T follicular helper cell (primary cell): ENCODE results near the gene SLC7A6.

ENCODE experiments used
- DNase-seq: peaks from one replicate; pipeline ENCODE4 v3.0.0-alpha.2; 2020; ENCODE audit warnings: low read depth

SLC7A6 gene

DNA sequence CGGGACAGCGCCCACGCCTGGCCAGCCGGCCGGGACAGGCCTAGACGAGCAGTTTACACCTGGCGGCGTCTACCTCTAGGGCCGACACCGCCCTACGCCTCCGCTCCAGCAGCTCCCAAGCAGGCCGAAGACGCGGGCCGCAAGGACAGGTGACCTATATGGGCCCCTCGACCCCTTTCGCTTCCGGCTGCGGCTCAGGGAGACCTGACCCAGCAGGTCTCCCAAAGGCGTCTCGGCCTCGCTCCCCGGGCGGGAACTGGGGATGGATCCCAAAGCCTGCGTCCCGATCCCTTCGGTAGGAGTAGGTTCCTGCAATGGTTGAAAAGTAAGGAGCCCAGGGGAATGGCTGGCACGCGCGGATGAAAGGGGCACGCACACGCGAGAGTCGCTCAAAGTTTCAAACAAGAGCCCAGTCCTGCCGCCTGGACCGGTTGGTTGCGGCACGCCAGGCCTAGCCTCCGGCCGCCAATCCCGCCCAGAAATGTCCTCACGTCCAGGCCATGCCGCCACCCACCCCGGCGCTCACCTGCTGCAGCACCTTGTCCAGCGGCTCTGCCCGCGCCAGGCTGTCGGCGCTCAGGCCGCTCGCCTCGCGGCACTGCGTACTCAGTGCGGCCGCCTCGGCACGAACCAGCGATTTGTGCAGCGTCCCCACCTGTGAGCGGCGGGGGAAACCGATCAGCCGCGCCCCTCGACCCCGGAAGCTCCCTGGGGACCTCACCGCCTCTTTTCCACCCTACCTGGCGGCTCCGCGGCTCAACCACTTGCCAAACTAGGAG, 29.0 kb upstream of the SLC7A6 start:
- DNase-seq = no peak

GRCh38 chr16:68235887-68236136, 28.5 kb upstream of the SLC7A6 start, which contains the start of gene ESRP2:
Gene ESRP2, minus strand, starts transcription at chr16:68236127. Its CDS starts 82 bp downstream, at chr16:68236045.
- no peak for DNase-seq

DNA sequence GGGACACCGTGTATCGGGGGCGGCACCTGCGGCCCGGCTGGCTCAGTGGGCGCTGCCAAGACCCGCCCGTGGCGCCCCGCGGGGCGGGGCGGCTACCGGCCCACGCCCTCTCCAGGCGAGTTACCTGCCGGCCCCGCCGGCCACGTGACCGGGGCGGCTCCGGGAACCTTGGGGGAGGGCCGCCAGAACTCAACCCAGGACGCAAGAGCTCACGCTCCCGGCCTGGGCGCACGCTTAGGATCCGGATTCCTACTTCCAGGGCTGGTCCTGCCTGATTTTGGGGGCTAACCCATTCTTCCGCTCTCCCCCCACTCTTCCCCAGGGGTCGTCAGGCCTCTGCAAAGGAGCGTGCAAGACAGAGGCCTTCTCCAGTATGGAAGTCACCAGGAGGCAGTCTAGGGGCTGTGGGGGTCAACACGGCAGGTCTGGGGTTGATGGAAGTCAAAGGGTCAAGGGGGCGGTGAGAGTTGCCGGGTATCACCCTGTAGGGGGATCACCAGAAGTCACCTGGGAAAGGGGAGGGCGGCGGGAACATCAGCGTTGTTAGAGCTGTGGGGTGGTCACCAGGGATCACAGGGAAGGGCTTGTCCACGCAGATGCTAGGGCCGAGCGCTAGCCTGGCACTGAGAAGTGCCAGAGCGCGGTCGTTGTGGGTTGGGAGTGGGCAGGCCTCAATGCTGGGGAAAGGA, 28.0 kb upstream of the SLC7A6 start:
- peak; percentile 33 for DNase-seq

DNA sequence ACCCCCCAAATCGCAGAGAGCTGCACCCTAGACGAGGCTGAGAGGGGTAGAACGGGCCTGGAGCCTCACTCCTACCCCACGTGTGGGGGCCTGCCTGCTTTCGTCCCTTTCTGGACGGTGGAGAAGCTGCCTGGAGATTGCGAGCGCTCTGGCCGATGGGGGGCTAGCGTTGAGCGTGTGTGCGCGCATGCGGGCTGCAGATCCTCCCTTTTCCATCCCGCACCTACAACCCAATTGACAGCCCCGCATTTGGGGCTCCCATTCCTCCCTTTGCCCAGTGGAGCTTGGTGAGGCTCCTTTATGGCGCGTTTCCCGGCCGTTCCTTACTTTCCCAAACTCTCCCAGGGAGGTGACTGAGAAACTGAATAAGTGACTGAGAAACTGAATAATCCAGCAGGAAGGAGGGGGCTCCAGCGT, 27.5 kb upstream of the SLC7A6 start:
- DNase-seq = no peak

- DNase-seq = peak; percentile 83
Observed at GRCh38 chr16:68237243-68238028, 26.9 kb upstream of the SLC7A6 start.

- DNase-seq = no peak
Observed at GRCh38 chr16:68238029-68238345, 26.3 kb upstream of the SLC7A6 start.

GRCh38 chr16:68242085-68242484, 22.2 kb upstream of the SLC7A6 start:
- no peak for DNase-seq

DNA sequence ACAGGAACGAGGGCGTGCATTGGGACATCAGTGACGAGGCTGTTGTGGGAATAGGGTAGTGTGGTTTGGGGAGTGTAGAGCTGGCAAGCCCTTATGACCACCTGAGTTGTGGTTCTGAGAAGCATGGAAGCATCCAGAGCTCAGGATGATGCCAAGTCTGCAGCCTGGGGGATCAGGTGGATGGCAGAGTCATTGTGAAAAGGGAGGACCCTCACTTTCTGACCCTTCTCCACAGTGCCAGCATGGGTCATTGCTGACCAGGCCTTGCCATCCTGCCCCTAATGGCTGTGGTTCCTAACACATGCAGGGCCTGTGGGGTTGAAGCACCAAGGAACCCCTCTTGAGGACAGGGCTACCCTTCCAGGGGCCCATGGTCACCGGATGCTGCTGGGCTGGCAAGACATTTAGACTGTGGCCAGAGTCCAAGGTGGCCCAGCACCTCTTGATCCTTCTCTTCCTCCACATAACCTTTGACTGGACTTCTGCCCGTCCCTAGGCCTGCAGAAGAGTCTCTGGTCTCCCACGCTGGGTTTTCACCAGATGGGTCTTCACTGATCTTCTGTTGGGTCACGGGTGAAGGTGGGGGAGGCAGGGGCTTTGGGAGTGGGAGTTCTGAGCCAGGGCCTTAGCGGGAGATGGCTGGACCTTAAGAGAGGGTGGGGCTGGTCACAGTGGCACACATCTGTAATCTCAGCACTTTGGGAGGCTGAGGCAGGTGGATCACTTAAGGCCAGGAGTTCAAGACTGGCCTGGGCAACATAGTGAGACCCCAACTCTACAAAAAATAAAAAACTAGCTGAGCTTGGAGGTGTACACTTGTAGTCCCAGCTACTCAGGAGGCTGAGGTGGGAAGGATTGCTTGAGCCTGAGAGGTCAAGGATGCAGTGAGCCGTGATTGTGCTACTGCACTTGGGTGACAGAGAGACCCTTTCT, 21.1 kb upstream of the SLC7A6 start:
- DNase-seq = no peak

DNA sequence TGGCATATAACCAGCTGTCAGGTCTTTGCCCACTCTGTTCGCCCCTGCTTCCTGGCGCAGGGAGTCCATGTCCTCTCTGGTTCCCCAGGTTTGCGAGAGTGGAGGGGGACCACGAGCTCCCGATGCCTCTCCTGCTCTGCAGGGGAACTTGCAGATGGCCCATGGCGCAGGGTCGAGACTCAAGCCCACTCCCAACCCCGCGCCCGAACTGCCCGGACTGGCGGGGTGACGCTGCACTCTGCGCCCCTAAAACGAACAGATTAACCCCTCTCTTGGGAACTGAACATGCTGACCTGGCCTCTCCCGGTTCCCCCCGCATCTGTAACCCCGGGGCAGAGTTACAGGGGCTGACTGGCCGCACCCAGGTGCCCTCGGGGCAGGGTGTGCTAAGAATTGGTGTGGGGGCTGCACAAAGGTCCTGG, 19.8 kb upstream of the SLC7A6 start:
- no peak for DNase-seq

GRCh38 chr16:68244903-68245853, 19.1 kb upstream of the SLC7A6 start, which contains the start of gene PLA2G15:
Gene PLA2G15, plus strand, starts transcription at chr16:68245373. Its CDS starts 54 bp downstream, at chr16:68245427.
- peak; percentile 96 for DNase-seq

DNA sequence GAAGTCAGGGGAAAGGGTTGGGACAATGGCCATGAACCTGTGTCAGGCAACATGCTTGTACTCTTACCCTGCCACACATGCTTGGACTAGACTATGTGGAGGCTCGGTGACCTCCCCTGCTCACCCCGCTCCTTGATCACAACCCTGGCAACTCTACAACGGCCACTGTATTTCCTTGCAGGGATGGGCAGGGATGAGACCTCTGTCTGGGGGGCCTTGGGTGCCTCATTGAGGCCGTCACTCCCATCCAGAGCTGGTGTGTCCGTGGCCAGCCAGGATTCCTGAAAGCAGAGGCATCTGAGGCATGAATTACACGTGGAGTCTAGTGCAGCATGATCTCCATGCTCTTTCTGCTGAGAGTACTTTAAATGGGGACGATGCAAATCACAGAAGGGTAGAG, 18.2 kb upstream of the SLC7A6 start:
- DNase-seq = no peak

GRCh38 chr16:68246666-68247065, 17.7 kb upstream of the SLC7A6 start:
- no peak for DNase-seq

- no peak for DNase-seq
Observed at GRCh38 chr16:68247400-68247799, 16.9 kb upstream of the SLC7A6 start.

DNA sequence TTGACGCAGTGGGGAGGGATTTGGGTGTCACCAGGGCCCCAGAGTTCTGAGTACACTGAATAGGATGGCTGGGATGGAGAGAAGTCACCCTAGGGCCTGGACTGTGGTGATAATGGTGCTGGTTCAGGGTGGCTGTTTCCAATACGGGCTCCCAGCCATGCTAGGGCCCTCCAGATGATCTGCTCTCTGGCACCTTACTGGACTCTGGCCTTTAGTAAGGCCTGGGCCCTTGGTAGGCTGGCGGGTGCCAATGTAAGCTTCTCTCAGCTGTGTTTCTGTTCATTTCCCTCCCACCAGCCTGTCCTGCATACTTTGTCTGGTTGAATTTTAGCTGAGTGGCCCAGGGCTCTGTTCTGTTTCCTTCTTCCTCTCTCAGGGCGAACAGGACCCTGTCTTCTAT, 16.4 kb upstream of the SLC7A6 start:
- DNase-seq = no peak

GRCh38 chr16:68249371-68249770, 15.0 kb upstream of the SLC7A6 start:
- DNase-seq = no peak

DNA sequence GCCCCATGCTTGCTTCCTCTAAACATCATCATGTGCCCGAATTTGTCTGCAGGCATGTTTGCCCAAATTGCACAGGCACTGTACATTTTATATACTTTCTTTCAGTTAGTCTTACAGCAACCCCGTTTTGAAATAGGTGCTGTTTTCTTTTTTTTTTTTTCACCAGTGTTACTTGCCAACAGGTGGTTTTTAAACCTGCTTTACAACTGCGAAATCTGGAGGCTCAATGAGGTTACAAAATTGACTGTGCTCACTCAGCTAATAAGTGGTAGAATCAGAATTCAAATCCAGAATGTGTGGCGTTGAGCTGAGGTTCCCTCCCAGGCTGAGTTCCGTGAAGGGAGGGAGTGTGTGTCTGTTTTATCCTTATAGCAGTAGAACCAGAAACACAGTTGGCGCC, 13.4 kb upstream of the SLC7A6 start:
- DNase-seq = no peak

- no peak for DNase-seq
Observed at GRCh38 chr16:68251832-68252231, 12.5 kb upstream of the SLC7A6 start.

- no peak for DNase-seq
Observed at GRCh38 chr16:68252383-68252782, 11.9 kb upstream of the SLC7A6 start.

DNA sequence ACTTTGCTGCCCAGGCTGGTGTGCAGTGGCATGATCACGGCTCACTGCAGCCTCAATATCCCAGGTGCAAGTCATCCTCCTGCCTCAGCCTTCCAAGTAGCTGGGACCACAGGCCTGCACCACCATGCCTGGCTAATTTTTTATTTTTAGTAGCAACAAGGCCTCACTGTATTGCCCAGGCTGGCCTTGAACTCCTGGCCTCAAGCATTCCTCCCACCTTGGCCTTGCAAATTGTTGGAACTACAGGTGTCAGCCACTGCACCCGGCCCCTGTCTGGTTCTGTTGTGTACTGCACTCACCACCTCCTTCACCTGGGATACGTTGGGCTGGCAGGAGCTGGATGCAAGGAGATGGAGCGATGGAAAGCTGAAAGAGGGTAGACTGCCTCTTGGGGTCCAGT, 10.6 kb upstream of the SLC7A6 start:
- no peak for DNase-seq

GRCh38 chr16:68255712-68256111, 8.6 kb upstream of the SLC7A6 start:
- DNase-seq = no peak
